ENCODE results near the gene MYO7A. TPM values are rescaled to one million over a fixed set of nuclear protein-coding genes. Genes with fewer than 3 reads are reported as not detected.

MYO7A gene
- total and polyA plus RNA-seq, 2 of the 8 experiments (the other 6 are each of a cell fraction or from before 2014, with no cell fraction given): 1.5 to 1.9 TPM

- H4K8ac ChIP-seq (ENCODE audit: extremely low read depth, insufficient read depth, low read length): no peak overlapping the region; the same call in 1 of the 2 replicates
- no peak overlapping the region for H3K14ac ChIP-seq (ENCODE audit: insufficient read length)
- WGBS, 2 experiments (ENCODE audit: extremely low coverage in 1 of 2, insufficient coverage in 1 of 2, insufficient read length in 1 of 2, insufficient replicate concordance in 2 of 2, low coverage in 1 of 2, low lambda C conversion rate in 2 of 2, missing lambda C conversion rate in 1 of 2): 90% methylated on average over 13 of the region's 13 CpGs; no CpG with 5 or more reads in 1 of the 2 experiments
- no peaks in the 10 kb centered on the region for H4K20me1 ChIP-seq (replicated peaks in 1 of 2; ENCODE audit: control insufficient read depth in 1 of 2, insufficient read depth in 2 of 2, low read length in 2 of 2)
- FAIRE-seq (no peak), DNase-seq (ENCODE audit: low read depth in 1 of 2, low spot score in 2 of 2) (no peak)
- no peak overlapping the region for H2AK5ac ChIP-seq (ENCODE audit: low read depth, low read length)
- H3K27me3 ChIP-seq (replicated peaks in 1 of 4; ENCODE audit: control insufficient read depth in 3 of 4, extremely low read depth in 1 of 4, insufficient read depth in 3 of 4, low read length in 3 of 4): no peaks in the 10 kb centered on the region
- H3K4me1 ChIP-seq (replicated peaks in 1 of 4; ENCODE audit: control insufficient read depth in 3 of 4, insufficient read depth in 4 of 4, low read length in 3 of 4): no peaks in the 10 kb centered on the region
- ChIA-PET POLR2A (ENCODE audit: partially characterized antibody) (no interaction called here), CTCF (ENCODE audit: partially characterized antibody) (interaction anchor here (1.4 to 2.6 kb wide), 5 partner anchors 11 to 24 kb away, joined by 4 to 14 read pairs (median 4); no protein-coding TSS in a partner anchor)
- H3K23ac ChIP-seq (ENCODE audit: insufficient read length): no peak overlapping the region
- H3K23me2 ChIP-seq (ENCODE audit: low read depth, low read length): no peaks in the 10 kb centered on the region
- H3K79me2 ChIP-seq (ENCODE audit: control insufficient read depth in 1 of 2, insufficient read depth in 2 of 2, low read length in 2 of 2): no peaks in the 10 kb centered on the region
- H3K4me3 ChIP-seq (ENCODE audit: extremely low read depth in 1 of 4, insufficient read depth in 2 of 4, low read depth in 3 of 4, low read length in 4 of 4): no peak overlapping the region
- H3K4me2 ChIP-seq (ENCODE audit: insufficient read depth in 1 of 2, low read depth in 2 of 2, low read length in 2 of 2): no peak overlapping the region
- no peak overlapping the region for H3K18ac ChIP-seq (ENCODE audit: extremely low read depth, low read length)
- H3K9ac ChIP-seq (replicated peaks in 1 of 4; ENCODE audit: extremely low read depth in 1 of 4, low read depth in 3 of 4, low read length in 3 of 4): no peak overlapping the region
- no peaks in the 10 kb centered on the region for H3K79me1 ChIP-seq (ENCODE audit: low read depth, low read length)
- H3K4ac ChIP-seq (replicated peaks; ENCODE audit: insufficient read length, low read depth, low read length): no peak overlapping the region
- H3K56ac ChIP-seq (replicated peaks; ENCODE audit: insufficient read length, low read depth, low read length): no peak overlapping the region
- no peak overlapping the region for H2BK12ac ChIP-seq (ENCODE audit: low read depth, low read length)
- no peak overlapping the region for H2BK5ac ChIP-seq (ENCODE audit: low read depth, low read length)
- H4K91ac ChIP-seq (replicated peaks; ENCODE audit: insufficient read length, low read length): no peak overlapping the region
- no peak overlapping the region for H3K27ac ChIP-seq (ENCODE audit: low read depth, low read length)
- no peaks in the 10 kb centered on the region for H3K9me3 ChIP-seq (ENCODE audit: insufficient read depth in 2 of 2, low read depth in 1 of 2, low read length in 1 of 2)
- H2BK15ac ChIP-seq (ENCODE audit: low read length): no peak overlapping the region
- H3K36me3 ChIP-seq (ENCODE audit: control insufficient read depth in 2 of 4, insufficient read depth in 4 of 4, low read length in 3 of 4): no peaks in the 10 kb centered on the region
- no peak overlapping the region for H4K5ac ChIP-seq (ENCODE audit: insufficient read length, low read depth, low read length)
- H2BK20ac ChIP-seq (ENCODE audit: low read length): no peak overlapping the region
- no peak overlapping the region for H2AFZ ChIP-seq (ENCODE audit: low read length)
- TF ChIP-seq POU5F1 (IDR thresholded peaks at IDR 0.05; ENCODE audit: low read depth, low read length): no peak
- no peak for TF ChIP-seq EP300 (IDR thresholded peaks at IDR 0.05; ENCODE audit: borderline replicate concordance in 1 of 2, low read depth in 2 of 2, low read length in 2 of 2)
- TF ChIP-seq CEBPB (IDR thresholded peaks at IDR 0.05; ENCODE audit: low read depth, low read length): no peak
- no peak for TF ChIP-seq SP4 (IDR thresholded peaks at IDR 0.05; ENCODE audit: low read length)
- TF ChIP-seq, protein P1, sequence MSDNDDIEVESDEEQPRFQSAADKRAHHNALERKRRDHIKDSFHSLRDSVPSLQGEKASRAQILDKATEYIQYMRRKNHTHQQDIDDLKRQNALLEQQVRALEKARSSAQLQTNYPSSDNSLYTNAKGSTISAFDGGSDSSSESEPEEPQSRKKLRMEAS (IDR thresholded peaks at IDR 0.05): no peak
- TF ChIP-seq SRF (IDR thresholded peaks at IDR 0.05; ENCODE audit: low read depth, low read length): no peak
- TF ChIP-seq RBBP5 (IDR thresholded peaks at IDR 0.05; ENCODE audit: borderline replicate concordance, low read depth, low read length): no peak
- TF ChIP-seq RNF2 (IDR thresholded peaks at IDR 0.05; ENCODE audit: borderline replicate concordance, low read depth, low read length, missing control alignments, poor library complexity, severe bottlenecking): no peak
- TF ChIP-seq BACH1 (IDR thresholded peaks at IDR 0.05; ENCODE audit: low read length): no peak
- no peak for TF ChIP-seq RFX5 (IDR thresholded peaks at IDR 0.05; ENCODE audit: borderline replicate concordance, low read depth, low read length)
- no peak overlapping the region for H2BK120ac ChIP-seq (replicated peaks; ENCODE audit: low read depth, low read length)
These were observed 85.1 kb downstream of the MYO7A start for GRCh38 chr11:77213029-77213579.
